ENCODE results near the gene CCDC38. TPM values are rescaled to one million over a fixed set of nuclear protein-coding genes. Genes with fewer than 3 reads are reported as not detected.
"Not testable (repeated sequence)": the region's sequence is repeated elsewhere in the genome, so short reads cannot be mapped to it uniquely, and the experiment has no call there.

Gene CCDC38
- total RNA-seq, 2 experiments from 2014 or later, result 0.49 TPM; not detected in 1

- Mint-ChIP-seq H3K4me1 (ENCODE audit: low read depth) (no peaks in the 10 kb centered on the region), H3K27me3 (ENCODE audit: low read depth) (no peaks in the 10 kb centered on the region), H3K4me3 (no peak overlapping the region), H3K9me3 (no peaks in the 10 kb centered on the region), H3K27ac (no peak overlapping the region), H3K36me3 (ENCODE audit: low read depth) (no peaks in the 10 kb centered on the region)
- intact Hi-C loops (cut with micrococcal nuclease), result no loop called here
- CTCF ChIA-PET, result interaction anchor here (1.0 kb wide), 1 partner anchor 14 kb away, joined by 3 read pairs; no protein-coding TSS in a partner anchor
- no peak for DNase-seq
These were observed 34.0 kb upstream of the CCDC38 start for GRCh38 chr12:95976416-95976832.

GRCh38 chr12:95975491-95975890 is 33.1 kb upstream of the CCDC38 start:
- no peaks in the 10 kb centered on the region for H3K9me3 Mint-ChIP-seq
- no peak for DNase-seq
- H3K36me3 Mint-ChIP-seq (ENCODE audit: low read depth), result no peaks in the 10 kb centered on the region
- intact Hi-C loops (cut with micrococcal nuclease), result no loop called here
- H3K27ac Mint-ChIP-seq, result no peak overlapping the region
- no peak overlapping the region for H3K4me3 Mint-ChIP-seq
- H3K4me1 Mint-ChIP-seq (ENCODE audit: low read depth), result no peaks in the 10 kb centered on the region
- CTCF ChIA-PET, result no interaction called here
- H3K27me3 Mint-ChIP-seq (ENCODE audit: low read depth), result no peaks in the 10 kb centered on the region

GRCh38 chr12:95974358-95974757 is 31.9 kb upstream of the CCDC38 start:
- Mint-ChIP-seq H3K9me3 (no peaks in the 10 kb centered on the region), H3K4me3 (no peak overlapping the region), H3K27ac (no peak overlapping the region), H3K4me1 (ENCODE audit: low read depth) (no peaks in the 10 kb centered on the region), H3K36me3 (ENCODE audit: low read depth) (no peaks in the 10 kb centered on the region), H3K27me3 (ENCODE audit: low read depth) (no peaks in the 10 kb centered on the region)
- CTCF ChIA-PET, result interaction anchor here (0.6 to 0.8 kb wide), 2 partner anchors 25 to 581 kb away, joined by 3 read pairs; no protein-coding TSS in a partner anchor
- no peak for DNase-seq
- intact Hi-C loops (cut with micrococcal nuclease), result no loop called here

GRCh38 chr12:95972832-95973456 is 30.5 kb upstream of the CCDC38 start:
- Mint-ChIP-seq H3K4me3 (no peak overlapping the region), H3K4me1 (ENCODE audit: low read depth) (no peaks in the 10 kb centered on the region), H3K27ac (no peak overlapping the region), H3K36me3 (ENCODE audit: low read depth) (no peaks in the 10 kb centered on the region), H3K9me3 (no peaks in the 10 kb centered on the region), H3K27me3 (ENCODE audit: low read depth) (no peaks in the 10 kb centered on the region)
- intact Hi-C loops (cut with micrococcal nuclease), result no loop called here
- CTCF ChIA-PET, result no interaction called here
- no peak for DNase-seq

DNA sequence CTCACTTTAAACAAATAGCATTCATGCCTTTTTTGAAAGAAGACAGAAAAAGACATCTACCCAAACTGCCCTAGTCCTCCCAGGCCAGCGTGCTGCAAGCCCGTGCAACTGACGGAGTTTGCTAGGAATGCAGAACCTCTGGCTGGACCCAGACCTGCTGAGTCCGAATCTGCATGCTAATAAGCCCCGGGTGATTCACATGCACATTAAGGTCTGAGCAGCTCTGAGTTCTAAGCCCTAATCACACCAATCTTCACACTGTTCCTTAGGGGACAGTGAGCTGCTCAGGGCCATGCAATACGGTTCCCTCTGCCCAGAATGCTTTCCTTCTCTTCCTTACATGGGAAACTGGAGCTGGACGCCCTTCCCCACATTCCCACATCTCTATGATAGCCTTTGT is 28.5 kb upstream of the CCDC38 start:
- H3K27me3 Mint-ChIP-seq (ENCODE audit: low read depth), result no peaks in the 10 kb centered on the region
- no peak overlapping the region for H3K4me3 Mint-ChIP-seq
- no peaks in the 10 kb centered on the region for H3K9me3 Mint-ChIP-seq
- no peak overlapping the region for H3K27ac Mint-ChIP-seq
- no peak for DNase-seq
- CTCF ChIA-PET, result interaction anchor here (1.2 kb wide), 1 partner anchor 28 kb away, joined by 4 read pairs; no protein-coding TSS in a partner anchor
- H3K36me3 Mint-ChIP-seq (ENCODE audit: low read depth), result peaks cover 3% of the 10 kb centered on the region
- intact Hi-C loops (cut with micrococcal nuclease), result no loop called here
- H3K4me1 Mint-ChIP-seq (ENCODE audit: low read depth), result no peaks in the 10 kb centered on the region

DNA sequence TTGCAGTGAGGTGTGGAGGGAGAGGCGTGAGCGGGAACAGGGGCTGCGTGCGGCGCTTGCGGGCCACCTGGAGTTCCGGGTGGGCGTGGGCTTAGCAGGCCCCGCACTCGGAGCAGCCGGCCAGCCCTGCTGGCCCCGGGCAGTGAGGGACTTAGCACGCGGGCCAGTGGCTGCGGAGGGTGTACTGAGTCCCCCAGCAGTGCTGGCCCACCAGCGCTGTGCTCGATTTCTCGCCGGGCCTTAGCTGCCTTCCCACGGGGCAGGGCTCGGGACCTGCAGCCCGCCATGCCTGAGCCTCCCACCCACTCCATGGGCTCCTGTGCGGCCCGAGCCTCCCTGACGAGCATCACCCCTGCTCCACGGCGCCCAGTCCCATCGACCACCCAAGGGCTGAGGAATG is 26.7 kb upstream of the CCDC38 start:
- H3K27me3 Mint-ChIP-seq (ENCODE audit: low read depth); CTCF ChIA-PET; H3K36me3 Mint-ChIP-seq (ENCODE audit: low read depth); intact Hi-C loops (cut with micrococcal nuclease); H3K27ac Mint-ChIP-seq; H3K4me1 Mint-ChIP-seq (ENCODE audit: low read depth); H3K4me3 Mint-ChIP-seq; H3K9me3 Mint-ChIP-seq; DNase-seq: not testable (repeated sequence)

GRCh38 chr12:95967301-95967700 is 24.9 kb upstream of the CCDC38 start:
- no peaks in the 10 kb centered on the region for H3K4me1 Mint-ChIP-seq (ENCODE audit: low read depth)
- H3K9me3 Mint-ChIP-seq, result no peaks in the 10 kb centered on the region
- peaks cover 3% of the 10 kb centered on the region for H3K36me3 Mint-ChIP-seq (ENCODE audit: low read depth)
- no peaks in the 10 kb centered on the region for H3K27me3 Mint-ChIP-seq (ENCODE audit: low read depth)
- CTCF ChIA-PET, result interaction anchor here (0.7 kb wide), 1 partner anchor 97 kb away, joined by 3 read pairs; no protein-coding TSS in a partner anchor
- no peak overlapping the region for H3K27ac Mint-ChIP-seq
- DNase-seq, result no peak
- intact Hi-C loops (cut with micrococcal nuclease), result no loop called here
- H3K4me3 Mint-ChIP-seq, result no peak overlapping the region

GRCh38 chr12:95966287-95966870 is 24.0 kb upstream of the CCDC38 start:
- no peak for DNase-seq
- Mint-ChIP-seq H3K4me3 (no peak overlapping the region), H3K9me3 (no peaks in the 10 kb centered on the region), H3K4me1 (ENCODE audit: low read depth) (no peaks in the 10 kb centered on the region), H3K27ac (no peak overlapping the region), H3K27me3 (ENCODE audit: low read depth) (no peaks in the 10 kb centered on the region), H3K36me3 (ENCODE audit: low read depth) (peaks cover 3% of the 10 kb centered on the region)
- CTCF ChIA-PET, result interaction anchor here (0.7 to 1.0 kb wide), 2 partner anchors 33 to 1226 kb away, joined by 3 read pairs; no protein-coding TSS in a partner anchor
- intact Hi-C loops (cut with micrococcal nuclease), result no loop called here

DNA sequence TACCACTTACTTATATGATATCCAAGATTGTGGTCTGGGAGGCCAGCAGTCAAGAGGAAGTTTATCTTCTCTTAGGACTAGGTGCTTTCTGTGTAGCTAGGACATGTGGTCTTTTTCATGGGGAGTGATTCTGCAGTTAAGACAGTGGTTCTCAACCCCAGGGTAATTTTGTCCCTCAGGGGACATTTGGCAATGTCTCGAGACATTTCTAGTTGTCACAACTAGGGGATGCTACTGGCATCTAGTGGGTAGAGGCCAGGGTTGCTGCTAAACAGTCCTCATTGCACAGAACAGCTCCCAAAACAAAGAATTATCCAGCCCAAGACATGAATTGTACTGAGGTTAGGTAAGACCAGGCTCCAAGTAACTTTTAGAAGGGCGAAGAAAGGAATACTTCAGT is 20.7 kb upstream of the CCDC38 start:
- Mint-ChIP-seq H3K36me3 (ENCODE audit: low read depth) (peaks cover 3% of the 10 kb centered on the region), H3K4me3 (no peak overlapping the region), H3K9me3 (no peaks in the 10 kb centered on the region), H3K4me1 (ENCODE audit: low read depth) (no peaks in the 10 kb centered on the region), H3K27ac (no peak overlapping the region), H3K27me3 (ENCODE audit: low read depth) (no peaks in the 10 kb centered on the region)
- intact Hi-C loops (cut with micrococcal nuclease), result no loop called here
- DNase-seq, result no peak
- CTCF ChIA-PET, result interaction anchor here (1.3 to 1.6 kb wide), 2 partner anchors 36 to 45 kb away, joined by 4 read pairs; no protein-coding TSS in a partner anchor

GRCh38 chr12:95962222-95962621 is 19.8 kb upstream of the CCDC38 start:
- intact Hi-C loops (cut with micrococcal nuclease), result no loop called here
- no peaks in the 10 kb centered on the region for H3K9me3 Mint-ChIP-seq
- peaks cover 3% of the 10 kb centered on the region for H3K36me3 Mint-ChIP-seq (ENCODE audit: low read depth)
- H3K27ac Mint-ChIP-seq, result no peak overlapping the region
- no peaks in the 10 kb centered on the region for H3K4me1 Mint-ChIP-seq (ENCODE audit: low read depth)
- H3K27me3 Mint-ChIP-seq (ENCODE audit: low read depth), result no peaks in the 10 kb centered on the region
- CTCF ChIA-PET, result interaction anchor here (0.6 to 1.6 kb wide), 5 partner anchors 19 to 209 kb away, joined by 3 to 4 read pairs (median 3); partner anchors contain the start of gene AMDHD1
- no peak for DNase-seq
- no peak overlapping the region for H3K4me3 Mint-ChIP-seq

DNA sequence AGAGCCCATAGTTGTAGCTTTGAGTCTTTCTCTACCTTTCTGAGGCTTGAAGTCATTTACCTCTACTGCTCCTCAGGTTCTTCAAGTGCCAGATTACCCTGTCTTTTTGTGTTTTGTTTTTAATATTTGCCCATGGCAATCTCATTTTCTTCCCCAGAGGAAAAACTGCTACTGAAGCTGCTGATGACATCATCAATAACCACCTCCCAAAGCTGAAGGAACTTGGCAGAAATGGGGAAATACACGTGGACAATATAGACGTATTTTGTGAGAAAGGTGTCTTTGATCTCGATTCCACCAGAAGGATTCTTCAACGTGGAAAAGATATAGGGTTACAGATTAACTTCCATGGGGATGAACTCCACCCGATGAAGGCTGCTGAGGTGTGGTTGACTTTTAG is 17.8 kb upstream of the CCDC38 start:
- H3K9me3 Mint-ChIP-seq, result no peaks in the 10 kb centered on the region
- no peak overlapping the region for H3K27ac Mint-ChIP-seq
- H3K27me3 Mint-ChIP-seq (ENCODE audit: low read depth), result no peaks in the 10 kb centered on the region
- no peak for DNase-seq
- H3K36me3 Mint-ChIP-seq (ENCODE audit: low read depth), result no peaks in the 10 kb centered on the region
- no peak overlapping the region for H3K4me3 Mint-ChIP-seq
- intact Hi-C loops (cut with micrococcal nuclease), result no loop called here
- CTCF ChIA-PET, result interaction anchor here (2.4 kb wide), 1 partner anchor 39 kb away, joined by 8 read pairs; no protein-coding TSS in a partner anchor
- H3K4me1 Mint-ChIP-seq (ENCODE audit: low read depth), result no peaks in the 10 kb centered on the region

- DNase-seq, result no peak
- Mint-ChIP-seq H3K27me3 (ENCODE audit: low read depth) (no peaks in the 10 kb centered on the region), H3K9me3 (no peaks in the 10 kb centered on the region), H3K36me3 (ENCODE audit: low read depth) (no peaks in the 10 kb centered on the region), H3K4me1 (ENCODE audit: low read depth) (no peaks in the 10 kb centered on the region), H3K4me3 (no peak overlapping the region), H3K27ac (no peak overlapping the region)
- CTCF ChIA-PET, result interaction anchor here (0.6 to 2.4 kb wide), 3 partner anchors 40 to 214 kb away, joined by 3 to 8 read pairs (median 8); no protein-coding TSS in a partner anchor
- intact Hi-C loops (cut with micrococcal nuclease), result loop anchor here (1.0 kb wide), 1 partner anchor 41 kb away; no protein-coding TSS in a partner anchor
These were observed 16.7 kb upstream of the CCDC38 start for GRCh38 chr12:95959107-95959506.

Data from activated naive CD4-positive, alpha-beta T cell treated with anti-CD3 and anti-CD28 coated beads for 36 hours (primary cell).